K562 (cell line): ENCODE data around the gene METTL2B. TPM values are rescaled to one million over a fixed set of nuclear protein-coding genes. Genes with fewer than 3 reads are reported as not detected.

Source experiments
- ATAC-seq: fragments of 200-7000 bp; cut with Tn5 transposase; 3 replicates; pipeline ENCODE4 v1.9.1; 2020; ENCODE audit warnings: moderate library complexity
- BruUV-seq: library from RNA; stranded (reverse); fragments of 400-500 nt; replicated peaks from 2 replicates; lab custom pipeline; 2021; lab: Mats Ljungman, UMichigan
- CTCF ChIA-PET: fragments of 300-600 bp; formaldehyde crosslinking; extraction: SDS; loops from one replicate; lab custom pipeline; 2021; ENCODE audit warnings: low intra/inter-chr PET ratio; lab: Yijun Ruan, JAX
- POLR2A ChIA-PET: fragments of 300-600, 350-650 bp; sonication (Branson Sonifier 250); formaldehyde crosslinking; extraction: SDS; loops from one replicate; lab custom pipeline; 2021; ENCODE audit warnings: antibody characterized with exemption, inconsistent platforms; lab: Yijun Ruan, JAX
- DNase-seq, 4 experiments: peaks; one replicate each; pipeline versions ENCODE4 v3.0.0 to v3.0.0-alpha.2; 2011 to 2018; ENCODE audit warnings: low spot score in 3 of 4, mixed read lengths in 3 of 4; ENCODE audit errors: extremely low read depth in 1 of 4
- FAIRE-seq: peaks from 2 replicates; lab custom pipeline; 2011; peaks lifted over from hg19 to GRCh38; lab: Jason Lieb, UNC
- H2AFZ ChIP-seq: 2 replicates; pipeline ENCODE4 v1.6.0; 2011; ENCODE audit warnings: low read depth, low read length, control low read depth, inconsistent platforms
- H3K27ac ChIP-seq: fragments of 200-600 bp; 3 replicates; pipeline ENCODE4 v1.8.0; 2011; ENCODE audit warnings: low read depth, mild to moderate bottlenecking, control low read depth, inconsistent platforms, low read length, moderate library complexity, mixed read lengths; ENCODE audit errors: extremely low read depth
- H3K27me3 ChIP-seq, 2 experiments: fragments of 300-600 bp in 1 of 2; 2 replicates in 1 of 2; 3 replicates in 1 of 2; pipeline versions ENCODE4 v1.6.0 to v1.8.0; 2011; ENCODE audit warnings: inconsistent platforms in 2 of 2, low read length in 2 of 2, mild to moderate bottlenecking in 1 of 2, mixed read lengths in 1 of 2, moderate library complexity in 1 of 2; ENCODE audit not compliant: control insufficient read depth in 2 of 2, insufficient read depth in 2 of 2
- H3K36me3 ChIP-seq: fragments of 300-600 bp; 3 replicates; pipeline ENCODE4 v1.8.0; 2011; ENCODE audit warnings: mild to moderate bottlenecking, low read length, inconsistent platforms; ENCODE audit not compliant: control insufficient read depth, insufficient read depth
- H3K4me1 ChIP-seq, 2 experiments: fragments of 200-600 bp in 1 of 2; replicated peaks in 1 of 2; 2 replicates in 1 of 2; 3 replicates in 1 of 2; pipeline versions ENCODE4 v1.5.1 to v1.8.0; 2011; ENCODE audit warnings: inconsistent platforms in 2 of 2, low read length in 2 of 2, mild to moderate bottlenecking in 1 of 2, mixed read lengths in 1 of 2, moderate library complexity in 1 of 2; ENCODE audit not compliant: control insufficient read depth in 2 of 2, insufficient read depth in 2 of 2
- H3K4me2 ChIP-seq: 2 replicates; pipeline ENCODE4 v1.6.1; 2011; ENCODE audit warnings: low read length, control low read depth, inconsistent platforms, mixed read lengths; ENCODE audit not compliant: insufficient read depth
- H3K4me3 ChIP-seq: fragments of 200-600 bp; sonication (generic), shearing (Covaris generic); 2 replicates; pipeline ENCODE4 v1.5.1; 2016; ENCODE audit warnings: control low read depth, inconsistent platforms
- H3K79me2 ChIP-seq: fragments of 200-600 bp; 3 replicates; pipeline ENCODE4 v1.8.0; 2011; ENCODE audit warnings: low read length, inconsistent platforms; ENCODE audit not compliant: control insufficient read depth, insufficient read depth
- H3K9ac ChIP-seq, 2 experiments: 2 replicates each; pipeline versions ENCODE4 v1.6.0 to v1.6.1; 2011; ENCODE audit warnings: low read depth in 2 of 2, low read length in 2 of 2, control low read depth in 1 of 2, inconsistent platforms in 1 of 2, mild to moderate bottlenecking in 1 of 2, mixed read lengths in 1 of 2; ENCODE audit not compliant: insufficient read depth in 1 of 2
- H3K9me1 ChIP-seq: one replicate; pipeline ENCODE4 v1.6.0; 2011; ENCODE audit warnings: inconsistent platforms, mild to moderate bottlenecking, low read length, moderate library complexity; ENCODE audit not compliant: control insufficient read depth, insufficient read depth
- H3K9me3 ChIP-seq: replicated peaks from 2 replicates; pipeline ENCODE4 v1.5.1; 2011; ENCODE audit warnings: low read depth, low read length, inconsistent platforms; ENCODE audit not compliant: control insufficient read depth, insufficient read depth
- H4K20me1 ChIP-seq: replicated peaks from 2 replicates; pipeline ENCODE4 v1.6.1; 2011; ENCODE audit warnings: low read length, inconsistent platforms, mixed read lengths; ENCODE audit not compliant: control insufficient read depth, insufficient read depth
- AFF4 ChIP-seq: sonication (generic); formaldehyde crosslinking; IDR thresholded peaks from 2 replicates; pipeline ENCODE4 v1.8.0; 2023; ENCODE audit warnings: mild to moderate bottlenecking, missing genetic modification reagents
- FOXA3 ChIP-seq, 2 experiments: fragments of 450-650 bp in 1 of 2; sonication (generic) in 1 of 2; formaldehyde crosslinking; IDR thresholded peaks in 1 of 2; conservative IDR thresholded peaks in 1 of 2; 2 replicates each; pipeline versions ENCODE4 v1.4.0 to v1.8.0; 2020 to 2022; ENCODE audit warnings: mild to moderate bottlenecking in 2 of 2, missing genetic modification reagents in 1 of 2
- HMG20A ChIP-seq: fragments of 450-650 bp; formaldehyde crosslinking; conservative IDR thresholded peaks from 2 replicates; pipeline ENCODE4 v1.4.0; 2020; ENCODE audit warnings: mild to moderate bottlenecking, mixed read lengths
- JUN ChIP-seq, 2 experiments: sonication (generic) in 1 of 2; formaldehyde crosslinking in 1 of 2; IDR thresholded peaks; 2 replicates each; pipeline versions ENCODE4 v1.6.1 to v1.8.0; 2012 to 2022; ENCODE audit warnings: borderline replicate concordance in 2 of 2, mild to moderate bottlenecking in 2 of 2, improper control_type of control experiment in 1 of 2, low read depth in 1 of 2, low read length in 1 of 2, missing genetic modification reagents in 1 of 2
- L3MBTL2 ChIP-seq: fragments of 450-650 bp; IDR thresholded peaks from 2 replicates; pipeline ENCODE4 v1.6.1; 2016; ENCODE audit warnings: mild to moderate bottlenecking, moderate library complexity
- MAX ChIP-seq: sonication (generic); formaldehyde crosslinking; IDR thresholded peaks from 2 replicates; pipeline ENCODE4 v1.9.0; 2022; ENCODE audit warnings: mild to moderate bottlenecking, missing genetic modification reagents
- MEIS2 ChIP-seq: fragments of 450-650 bp; IDR thresholded peaks from 2 replicates; pipeline ENCODE4 v1.6.1; 2014; ENCODE audit warnings: mild to moderate bottlenecking; ENCODE audit not compliant: partially characterized antibody
- TEAD4 ChIP-seq, 2 experiments: sonication (generic) in 1 of 2; formaldehyde crosslinking in 1 of 2; IDR thresholded peaks; 2 replicates each; pipeline versions ENCODE4 v1.6.1 to v1.8.0; 2012 to 2022; ENCODE audit warnings: borderline replicate concordance in 1 of 2, inconsistent platforms in 1 of 2, low read length in 1 of 2, mild to moderate bottlenecking in 1 of 2, missing genetic modification reagents in 1 of 2
- TRIM24 ChIP-seq, 2 experiments: fragments of 450-650 bp; IDR thresholded peaks; 2 replicates each; pipeline ENCODE4 v1.6.1; 2016
- ZNF165 ChIP-seq: fragments of 250-450 bp; sonication (Bioruptor Pico); IDR thresholded peaks from 2 replicates; pipeline ENCODE4 v1.4.0; 2020; ENCODE audit warnings: borderline replicate concordance
- ZNF511 ChIP-seq: sonication (generic); formaldehyde crosslinking; IDR thresholded peaks from 2 replicates; pipeline ENCODE4 v1.8.0; 2022; ENCODE audit warnings: mild to moderate bottlenecking, missing genetic modification reagents
- WGBS: fragments of 100-300 bp; shearing (Covaris generic); methylation state at CpG from one replicate; pipeline ENCODE4 v1.1.6; 2016; ENCODE audit warnings: low coverage, mixed read lengths; ENCODE audit not compliant: insufficient coverage; ENCODE audit errors: missing lambda C conversion rate; 5-methylcytosine and 5-hydroxymethylcytosine counted together
- in situ Hi-C: fragments of 300-500 bp; cut with MboI; formaldehyde crosslinking; loops from 4 replicates; pipeline ENCODE4 v1.15.0; 2018; ENCODE audit warnings: inconsistent platforms, mixed read lengths
- intact Hi-C: fragments of 100-400 bp; cut with micrococcal nuclease; formaldehyde crosslinking; loops from 2 replicates; pipeline ENCODE4 v1.14.2; 2022
- polyA plus RNA-seq, 8 experiments: library from polyadenylated mRNA; depleted of rRNA in 4 of 8; stranded (reverse) in 5 of 8; unstranded in 3 of 8; fragments of >200 nt; fragmentation: Nextera tagmentation in 2 of 8; fragmentation: Illumina TruSeq in 1 of 8; extraction: Ambion mirVana in 2 of 8; extraction: Trizol in 1 of 8; gene quantifications; 2 replicates each; pipeline versions ENCODE4 v1.2.1 to v1.2.3, GENCODE V29; 2011 to 2014; ENCODE audit warnings: inconsistent platforms in 1 of 8, missing spikeins in 1 of 8
- total RNA-seq, 7 experiments: library from RNA; depleted of rRNA in 6 of 7; stranded (reverse); fragments of >200 nt in 6 of 7; fragmentation: Illumina TruSeq in 2 of 7; extraction: Trizol in 2 of 7; gene quantifications; 2 replicates each; pipeline versions ENCODE4 v1.2.1 to v1.2.3, GENCODE V29; 2011 to 2021; ENCODE audit warnings: low replicate concordance in 1 of 7

The METTL2B gene
- total and polyA plus RNA-seq, 9 of the 15 experiments (the other 6 are each of a cell fraction or from before 2014, with no cell fraction given) = 35.9 to 95.7 (median 79.2) TPM

- no peak for TF ChIP-seq HMG20A (CRISPR knock-in tag)
- 0 out of 4 replicates have a peak, but pooled peaks of 1 of the 2 experiments have one; percentile 13 for TF ChIP-seq TRIM24 (IDR thresholded peaks at IDR 0.05)
- TF ChIP-seq L3MBTL2 = peak; percentile 65
- no peak for TF ChIP-seq MEIS2
These were observed 24.0 kb upstream of the METTL2B start (continued) for GRCh38 chr7:128452552-128452951.

- peak overlapping the region in 1 of 2 experiments; percentile 11; a peak in 1 of 4 replicates for H3K9ac ChIP-seq
- no TSS peak for BruUV-seq
- H3K36me3 ChIP-seq = peaks cover 11% of the 10 kb centered on the region; the same call in 2 of the 3 replicates
- WGBS = 81% methylated on average over 13 of the region's 23 CpGs
- in situ Hi-C loops (no loop called here), intact Hi-C loops (no loop called here)
- no peak overlapping the region for H3K4me3 ChIP-seq
- no peaks in the 10 kb centered on the region for H3K9me1 ChIP-seq
- FAIRE-seq (no peak), ATAC-seq (no peak), DNase-seq (peak in 1 of 4 experiments; percentile 23)
- no peak overlapping the region for H3K27ac ChIP-seq
- H3K4me1 ChIP-seq = peaks cover 25 to 29% of the 10 kb centered on the region in 2 experiments; a peak in 4 of 5 replicates
- H3K9me3 ChIP-seq = no peaks in the 10 kb centered on the region
- H3K79me2 ChIP-seq = peaks cover 23% of the 10 kb centered on the region
- H4K20me1 ChIP-seq = no peaks in the 10 kb centered on the region
- POLR2A ChIA-PET = interaction anchor here (0.8 to 2.8 kb wide), 3 partner anchors 9 to 27 kb away, joined by 3 to 12 read pairs (median 8); no protein-coding TSS in a partner anchor
- no peaks in the 10 kb centered on the region for H3K27me3 ChIP-seq
- no peak overlapping the region for H3K4me2 ChIP-seq
- CTCF ChIA-PET = interaction anchor here (1.3 kb wide), 1 partner anchor 27 kb away, joined by 5 read pairs; no protein-coding TSS in a partner anchor
- H2AFZ ChIP-seq = no peak overlapping the region; the same call in 1 of the 2 replicates
- TF ChIP-seq FOXA3 (CRISPR knock-in tag; conservative IDR thresholded peaks at IDR 0.05 in 1 of 2, IDR thresholded peaks at IDR 0.05 in 1 of 2) (0 out of 4 replicates have a peak, but pooled peaks of 1 of the 2 experiments have one; percentile 43), ZNF165 (CRISPR knock-in tag) (no peak), ZNF511 (0 out of 2 replicates have a peak, but pooled peaks have one; percentile 35), TEAD4 (IDR thresholded peaks at IDR 0.05; ENCODE audit: low read length) (no peak), TEAD4 (CRISPR knock-in tag; IDR thresholded peaks at IDR 0.05; ENCODE audit: borderline replicate concordance) (0 out of 2 replicates have a peak, but pooled peaks have one; percentile 35), AFF4 (0 out of 2 replicates have a peak, but pooled peaks have one; percentile 2), JUN (IDR thresholded peaks at IDR 0.05; ENCODE audit: borderline replicate concordance, low read depth, low read length) (no peak), JUN (CRISPR knock-in tag; IDR thresholded peaks at IDR 0.05; ENCODE audit: borderline replicate concordance) (0 out of 2 replicates have a peak, but pooled peaks have one; percentile 30), MAX (CRISPR knock-in tag) (peak; percentile 43; the same call in 1 of the 2 replicates)
These were observed 22.4 kb upstream of the METTL2B start for GRCh38 chr7:128453836-128454804.
